K562 (cell line): ENCODE results near the gene ACP4. TPM values are rescaled to one million over a fixed set of nuclear protein-coding genes. Genes with fewer than 3 reads are reported as not detected.

Experiments
- ADNP ChIP-seq: fragments of 200-800 bp; sonication (Bioruptor generic); IDR thresholded peaks from 2 replicates; pipeline ENCODE4 v1.6.1; 2016; ENCODE audit warnings: missing genetic modification characterization, missing compliant biosample characterization
- ARID3A ChIP-seq: IDR thresholded peaks from 2 replicates; pipeline ENCODE4 v1.6.1; 2012; ENCODE audit warnings: low read depth, low read length, improper control_type of control experiment, borderline replicate concordance
- ARNT ChIP-seq, 2 experiments: fragments of 450-650 bp; IDR thresholded peaks; 2 replicates each; pipeline ENCODE4 v1.6.1; 2016; ENCODE audit warnings: mild to moderate bottlenecking in 1 of 2
- BHLHE40 ChIP-seq: IDR thresholded peaks from 2 replicates; pipeline ENCODE4 v1.6.1; 2011; ENCODE audit warnings: low read length, improper control_type of control experiment
- CCNT2 ChIP-seq: IDR thresholded peaks from 2 replicates; pipeline ENCODE4 v1.6.1; 2011; ENCODE audit warnings: borderline replicate concordance, low read depth, mild to moderate bottlenecking, moderate library complexity, mixed read lengths, low read length; ENCODE audit not compliant: insufficient read length; ENCODE audit errors: extremely low read depth
- ELK3 ChIP-seq: fragments of 450-650 bp; formaldehyde crosslinking; IDR thresholded peaks from 2 replicates; pipeline ENCODE4 v1.4.0; 2020; ENCODE audit warnings: mild to moderate bottlenecking
- HDAC3 ChIP-seq: fragments of 450-650 bp; IDR thresholded peaks from 2 replicates; pipeline ENCODE4 v1.6.1; 2018; ENCODE audit warnings: borderline replicate concordance, mild to moderate bottlenecking, moderate library complexity; ENCODE audit not compliant: partially characterized antibody
- MED1 ChIP-seq: sonication (generic); formaldehyde crosslinking; IDR thresholded peaks from 2 replicates; pipeline ENCODE4 v1.8.1; 2023; ENCODE audit warnings: missing genetic modification reagents, borderline replicate concordance
- RBM14 ChIP-seq: fragments of 200-400 bp; formaldehyde crosslinking; IDR thresholded peaks from 2 replicates; pipeline ENCODE4 v1.6.1; 2018; ENCODE audit warnings: low read depth, mild to moderate bottlenecking, low read length, moderate library complexity, borderline replicate concordance; ENCODE audit not compliant: insufficient read depth
- SMARCE1 ChIP-seq: fragments of 450-650 bp; IDR thresholded peaks from 2 replicates; pipeline ENCODE4 v1.7.1; 2016; ENCODE audit warnings: mild to moderate bottlenecking
- SRSF7 ChIP-seq: fragments of 200-400 bp; formaldehyde crosslinking; optimal IDR thresholded peaks from 2 replicates; pipeline ENCODE3; 2017; ENCODE audit warnings: mild to moderate bottlenecking, low read depth, low read length
- TAF9B ChIP-seq: fragments of 450-650 bp; IDR thresholded peaks from 2 replicates; pipeline ENCODE4 v1.6.1; 2018; ENCODE audit warnings: mild to moderate bottlenecking; ENCODE audit not compliant: partially characterized antibody
- TEAD1 ChIP-seq, 2 experiments: fragments of 450-650 bp in 1 of 2; sonication (generic) in 1 of 2; formaldehyde crosslinking; IDR thresholded peaks; 2 replicates each; pipeline versions ENCODE4 v1.4.0 to v1.8.0; 2020 to 2022; ENCODE audit warnings: mild to moderate bottlenecking in 2 of 2, missing genetic modification reagents in 1 of 2
- TFAP4 ChIP-seq: sonication (generic); formaldehyde crosslinking; IDR thresholded peaks from 2 replicates; pipeline ENCODE4 v1.8.0; 2022; ENCODE audit warnings: missing genetic modification reagents, mild to moderate bottlenecking, moderate library complexity, borderline replicate concordance
- THRA ChIP-seq: fragments of 450-650 bp; IDR thresholded peaks from 2 replicates; pipeline ENCODE4 v1.6.1; 2017; ENCODE audit warnings: mild to moderate bottlenecking, moderate library complexity
- THRB ChIP-seq: fragments of 450-650 bp; formaldehyde crosslinking; conservative IDR thresholded peaks from 2 replicates; pipeline ENCODE4 v1.4.0; 2022; ENCODE audit warnings: mild to moderate bottlenecking, missing genetic modification characterization
- TRIM28 ChIP-seq: fragments of 450-650 bp; IDR thresholded peaks from 2 replicates; pipeline ENCODE4 v1.6.1; 2017
- ZFPM2 ChIP-seq: fragments of 250-450 bp; sonication (Bioruptor Pico); IDR thresholded peaks from 2 replicates; pipeline ENCODE4 v1.5.1; 2022; ENCODE audit warnings: mild to moderate bottlenecking
- ZNF174 ChIP-seq: fragments of 250-450 bp; sonication (Bioruptor Pico); IDR thresholded peaks from 2 replicates; pipeline ENCODE4 v1.4.0; 2020; ENCODE audit warnings: mild to moderate bottlenecking
- ZNF282 ChIP-seq: sonication (generic); formaldehyde crosslinking; IDR thresholded peaks from 2 replicates; pipeline ENCODE4 v1.8.1; 2023; ENCODE audit warnings: missing genetic modification reagents
- ZNF655 ChIP-seq: fragments of 250-450 bp; sonication (Bioruptor Pico); IDR thresholded peaks from 2 replicates; pipeline ENCODE4 v1.5.0; 2021
- ZNF778 ChIP-seq: fragments of 450-650 bp; formaldehyde crosslinking; IDR thresholded peaks from 2 replicates; pipeline ENCODE4 v1.4.0; 2020; ENCODE audit warnings: mild to moderate bottlenecking, moderate library complexity
- polyA plus RNA-seq, 8 experiments: library from polyadenylated mRNA; depleted of rRNA in 4 of 8; stranded (reverse) in 5 of 8; unstranded in 3 of 8; fragments of >200 nt; fragmentation: Nextera tagmentation in 2 of 8; fragmentation: Illumina TruSeq in 1 of 8; extraction: Ambion mirVana in 2 of 8; extraction: Trizol in 1 of 8; gene quantifications; 2 replicates each; pipeline versions ENCODE4 v1.2.1 to v1.2.3, GENCODE V29; 2011 to 2014; ENCODE audit warnings: inconsistent platforms in 1 of 8, missing spikeins in 1 of 8
- total RNA-seq, 7 experiments: library from RNA; depleted of rRNA in 6 of 7; stranded (reverse); fragments of >200 nt in 6 of 7; fragmentation: Illumina TruSeq in 2 of 7; extraction: Trizol in 2 of 7; gene quantifications; 2 replicates each; pipeline versions ENCODE4 v1.2.1 to v1.2.3, GENCODE V29; 2011 to 2021; ENCODE audit warnings: low replicate concordance in 1 of 7

The ACP4 gene
- total and polyA plus RNA-seq, 9 of the 15 experiments (the other 6 are each of a cell fraction or from before 2014, with no cell fraction given), result not detected

GRCh38 chr19:50777830-50778303, 12.3 kb upstream of the ACP4 start (continued):
- no peak for TF ChIP-seq ADNP (tag)
- TF ChIP-seq TFAP4, result peak; percentile 14; the same call in 1 of the 2 replicates
- no peak for TF ChIP-seq TAF9B
- TF ChIP-seq RBM14, result no peak
- TF ChIP-seq MED1 (CRISPR knock-in tag), result no peak
- no peak for TF ChIP-seq SMARCE1
- no peak for TF ChIP-seq ZNF778 (CRISPR knock-in tag)
- TF ChIP-seq TRIM28, result no peak
- TF ChIP-seq ARNT (IDR thresholded peaks at IDR 0.05), result no peak
- TF ChIP-seq ZNF174 (CRISPR knock-in tag), result no peak
- no peak for TF ChIP-seq ZNF282 (CRISPR knock-in tag)
- TF ChIP-seq CCNT2, result no peak
- TF ChIP-seq THRA, result no peak
- TF ChIP-seq ELK3 (CRISPR knock-in tag), result no peak
- no peak for TF ChIP-seq ZFPM2 (CRISPR knock-in tag)
- no peak for TF ChIP-seq BHLHE40
- no peak for TF ChIP-seq ZNF655 (CRISPR knock-in tag)
- no peak for TF ChIP-seq THRB
- no peak for TF ChIP-seq TEAD1 (CRISPR knock-in tag; IDR thresholded peaks at IDR 0.05)
- TF ChIP-seq ARID3A, result no peak
- TF ChIP-seq SRSF7, result no peak
- TF ChIP-seq HDAC3, result no peak
